Fibroblast of gingiva (primary cell): ENCODE data around the gene METRN.

Source experiments
- DNase-seq: peaks from one replicate; pipeline ENCODE4 v3.0.0-alpha.2; 2011; ENCODE audit warnings: low read depth

METRN gene

GRCh38 chr16:709566-710499, 5.1 kb upstream of the METRN start:
- DNase-seq = peak; percentile 70

GRCh38 chr16:710500-711075, 4.3 kb upstream of the METRN start:
- DNase-seq = no peak

GRCh38 chr16:711084-711483, 3.8 kb upstream of the METRN start:
- DNase-seq = no peak

- peak; percentile 48 for DNase-seq
Measured at GRCh38 chr16:711548-712320, 3.2 kb upstream of the METRN start.

- DNase-seq = peak; percentile 96
Measured at GRCh38 chr16:712740-713250, 2.1 kb upstream of the METRN start.

- no peak for DNase-seq
Measured at GRCh38 chr16:714079-714478, 839 bp upstream of the METRN start.

GRCh38 chr16:715477-716199, 720 bp downstream of the METRN start:
- no peak for DNase-seq

GRCh38 chr16:716200-716568, 1.3 kb downstream of the METRN start:
- DNase-seq = peak; percentile 75

- DNase-seq = no peak
Measured at GRCh38 chr16:716768-717325, 1.9 kb downstream of the METRN start.

GRCh38 chr16:717450-718245, 2.7 kb downstream of the METRN start:
- DNase-seq = no peak

GRCh38 chr16:718389-718788, 3.5 kb downstream of the METRN start:
- DNase-seq = no peak

- no peak for DNase-seq
Measured at GRCh38 chr16:718922-719321, 4.0 kb downstream of the METRN start.

- DNase-seq = no peak
Measured at GRCh38 chr16:719815-720446, 5.0 kb downstream of the METRN start.

- peak; percentile 67 for DNase-seq
Measured at GRCh38 chr16:720447-720989, 5.6 kb downstream of the METRN start.

- peak; percentile 72 for DNase-seq
Measured at GRCh38 chr16:720990-721764, 6.3 kb downstream of the METRN start, which contains the start of gene ANTKMT. TSS of gene ANTKMT (plus strand) at chr16:721146. CDS start at chr16:721275, 129 bp downstream.

- no peak for DNase-seq
Measured at GRCh38 chr16:721765-722540, 7.0 kb downstream of the METRN start.

- no peak for DNase-seq
Measured at GRCh38 chr16:722835-723633, 8.1 kb downstream of the METRN start.
